ENCODE measurements around the gene REEP1.

GRCh38 chr2:86307431-86307830, 30.0 kb downstream of the REEP1 start:
- TF ChIP-seq POLR2A (IDR thresholded peaks at IDR 0.05; ENCODE audit: insufficient read depth in 1 of 2, low read depth in 2 of 2, low read length in 2 of 2) (no peak), SRF (IDR thresholded peaks at IDR 0.05; ENCODE audit: low read depth, low read length) (no peak)
